ACC112 (cell line): Measurements from ENCODE around the gene PLCB3.
"Not testable (repeated sequence)": the region's sequence is repeated elsewhere in the genome, so short reads cannot be mapped to it uniquely, and the experiment has no call there.

ENCODE experiments used
- H2AFZ ChIP-seq: fragments of 200-600 bp; sonication (generic); one replicate; pipeline ENCODE4 v1.6.0; 2017; ENCODE audit warnings: antibody characterized with exemption, low read length; ENCODE audit not compliant: unreplicated experiment
- H3K27ac ChIP-seq: fragments of 200-600 bp; sonication (generic); 2 replicates; pipeline ENCODE4 v1.5.1; 2014; ENCODE audit warnings: low read depth, mild to moderate bottlenecking, antibody characterized with exemption, low read length, moderate library complexity
- H3K27me3 ChIP-seq: fragments of 200-600 bp; sonication (generic); 2 replicates; pipeline ENCODE4 v1.6.1; 2014; ENCODE audit warnings: mild to moderate bottlenecking, antibody characterized with exemption, low read length, moderate library complexity, mixed read lengths; ENCODE audit not compliant: insufficient read depth
- H3K36me3 ChIP-seq: fragments of 200-600 bp; sonication (generic); 2 replicates; pipeline ENCODE4 v1.6.1; 2016; ENCODE audit warnings: mild to moderate bottlenecking, antibody characterized with exemption, low read length, moderate library complexity, mixed read lengths; ENCODE audit not compliant: insufficient read depth
- H3K4me1 ChIP-seq: fragments of 200-600 bp; sonication (generic); one replicate; pipeline ENCODE4 v1.6.1; 2016; ENCODE audit warnings: low read length, mixed read lengths; ENCODE audit not compliant: insufficient read depth, unreplicated experiment, control insufficient read depth
- H3K4me3 ChIP-seq: fragments of 200-600 bp; sonication (generic); 2 replicates; pipeline ENCODE4 v1.5.1; 2014; ENCODE audit warnings: mild to moderate bottlenecking, low read depth, low read length
- H3K79me2 ChIP-seq: fragments of 200-600 bp; sonication (generic); one replicate; pipeline ENCODE4 v1.6.0; 2016; ENCODE audit warnings: low read length; ENCODE audit not compliant: control insufficient read depth, unreplicated experiment, insufficient read depth

The PLCB3 gene

GRCh38 chr11:64304032-64304315 is 52.6 kb downstream of the PLCB3 start:
- Histone ChIP-seq H3K36me3 (no peaks in the 10 kb centered on the region), H2AFZ (no peak overlapping the region), H3K4me1 (peaks cover 19% of the 10 kb centered on the region), H3K79me2 (peaks cover 10% of the 10 kb centered on the region), H3K4me3 (peak overlapping the region; percentile 78), H3K27ac (no peak overlapping the region), H3K27me3 (peaks cover 18% of the 10 kb centered on the region)

GRCh38 chr11:64304316-64305072 is 53.2 kb downstream of the PLCB3 start:
- peaks cover 13% of the 10 kb centered on the region for H3K27me3 ChIP-seq
- peak overlapping the region; percentile 58 for H2AFZ ChIP-seq
- H3K4me1 ChIP-seq = peaks cover 19% of the 10 kb centered on the region
- H3K36me3 ChIP-seq = no peaks in the 10 kb centered on the region
- peak overlapping the region; percentile 78 for H3K4me3 ChIP-seq
- H3K79me2 ChIP-seq = peaks cover 10% of the 10 kb centered on the region
- peak overlapping the region; percentile 71 for H3K27ac ChIP-seq

- Histone ChIP-seq H3K79me2 (peaks cover 10% of the 10 kb centered on the region), H3K36me3 (no peaks in the 10 kb centered on the region), H3K4me3 (peak within 1 kb of the TSS; percentile 94), H3K4me1 (peaks cover 14% of the 10 kb centered on the region), H3K27ac (peak within 1 kb of the TSS; percentile 71), H3K27me3 (peaks cover 6% of the 10 kb centered on the region; the same call in 1 of the 2 replicates), H2AFZ (peak within 1 kb of the TSS; percentile 58)
Measured at GRCh38 chr11:64305075-64305690, 53.9 kb downstream of the PLCB3 start, which contains the start of gene ESRRA. Gene ESRRA, plus strand, starts transcription at chr11:64305524. Its CDS starts 1,656 bp downstream, at chr11:64307180.

- no peaks in the 10 kb centered on the region for H3K36me3 ChIP-seq
- peak overlapping the region; percentile 48 for H2AFZ ChIP-seq
- H3K79me2 ChIP-seq = peaks cover 10% of the 10 kb centered on the region
- H3K27ac ChIP-seq = no peak overlapping the region
- peaks cover 14% of the 10 kb centered on the region for H3K4me1 ChIP-seq
- no peaks in the 10 kb centered on the region for H3K27me3 ChIP-seq
- peak overlapping the region; percentile 94 for H3K4me3 ChIP-seq
Measured at GRCh38 chr11:64305691-64306562, 54.6 kb downstream of the PLCB3 start.

GRCh38 chr11:64306563-64306875 is 55.2 kb downstream of the PLCB3 start:
- H3K4me3 ChIP-seq = peak overlapping the region; percentile 94
- H3K36me3 ChIP-seq = no peaks in the 10 kb centered on the region
- peaks cover 14% of the 10 kb centered on the region for H3K4me1 ChIP-seq
- H3K27ac ChIP-seq = no peak overlapping the region
- no peaks in the 10 kb centered on the region for H3K27me3 ChIP-seq
- peak overlapping the region; percentile 48 for H2AFZ ChIP-seq
- peaks cover 10% of the 10 kb centered on the region for H3K79me2 ChIP-seq

GRCh38 chr11:64306876-64307622 is 55.7 kb downstream of the PLCB3 start:
- peaks cover 10% of the 10 kb centered on the region for H3K79me2 ChIP-seq
- H3K27ac ChIP-seq = no peak overlapping the region
- H3K27me3 ChIP-seq = no peaks in the 10 kb centered on the region
- peak overlapping the region; percentile 94 for H3K4me3 ChIP-seq
- H3K36me3 ChIP-seq = no peaks in the 10 kb centered on the region
- H2AFZ ChIP-seq = no peak overlapping the region
- H3K4me1 ChIP-seq = peaks cover 14% of the 10 kb centered on the region

- peaks cover 10% of the 10 kb centered on the region for H3K79me2 ChIP-seq
- not testable (repeated sequence) for H3K27ac ChIP-seq, H3K27me3 ChIP-seq, H3K4me3 ChIP-seq, H2AFZ ChIP-seq, H3K36me3 ChIP-seq
- H3K4me1 ChIP-seq = peaks cover 14% of the 10 kb centered on the region
Measured at GRCh38 chr11:64307795-64308194, 56.5 kb downstream of the PLCB3 start.

GRCh38 chr11:64312947-64313346 is 61.6 kb downstream of the PLCB3 start:
- H3K27ac ChIP-seq = no peak overlapping the region
- peaks cover 6% of the 10 kb centered on the region for H3K79me2 ChIP-seq

GRCh38 chr11:64313491-64314145 is 62.3 kb downstream of the PLCB3 start:
- no peak overlapping the region for H2AFZ ChIP-seq
- H3K27me3 ChIP-seq = no peaks in the 10 kb centered on the region
- no peak overlapping the region for H3K27ac ChIP-seq
- no peak overlapping the region for H3K4me3 ChIP-seq
- peaks cover 6% of the 10 kb centered on the region for H3K79me2 ChIP-seq
- H3K4me1 ChIP-seq = peaks cover 4% of the 10 kb centered on the region
- H3K36me3 ChIP-seq = no peaks in the 10 kb centered on the region

More at GRCh38 chr11:64312947-64313346, 61.6 kb downstream of the PLCB3 start:
- no peak overlapping the region for H2AFZ ChIP-seq
- peaks cover 4% of the 10 kb centered on the region for H3K4me1 ChIP-seq
- no peak overlapping the region for H3K4me3 ChIP-seq
- H3K36me3 ChIP-seq = no peaks in the 10 kb centered on the region
- H3K27me3 ChIP-seq = no peaks in the 10 kb centered on the region
